ENCODE measurements around the gene AHCTF1. TPM values are rescaled to one million over a fixed set of nuclear protein-coding genes. Genes with fewer than 3 reads are reported as not detected.

Gene AHCTF1
- total RNA-seq, 1 donor from 2014 or later = 25.2 TPM

DNA sequence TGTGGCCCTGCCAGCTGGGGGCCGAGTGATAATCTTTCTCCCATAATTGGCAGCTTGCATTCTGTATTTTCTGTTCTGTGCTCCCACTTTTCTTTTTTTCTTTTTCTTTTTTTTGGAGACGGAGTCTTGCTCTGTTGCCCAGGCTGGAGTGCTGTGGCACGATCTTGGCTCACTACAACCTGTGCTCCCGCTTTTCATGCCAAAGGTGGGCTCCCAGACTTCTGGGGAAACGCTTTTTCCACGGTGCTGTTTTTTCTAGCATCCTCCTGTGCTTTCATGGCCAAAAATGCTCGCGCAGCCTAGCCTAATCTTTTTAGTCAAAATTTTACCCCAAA, 585 bp upstream of the AHCTF1 start:
- Mint-ChIP-seq H3K27me3 (ENCODE audit: unreplicated experiment) (peaks cover 7% of the 10 kb centered on the region), H3K4me1 (ENCODE audit: low read depth, unreplicated experiment) (peaks cover 5% of the 10 kb centered on the region), H3K27ac (ENCODE audit: unreplicated experiment) (peak overlapping the region; percentile 84), H3K4me3 (ENCODE audit: unreplicated experiment) (peak overlapping the region; percentile 89), H3K9me3 (ENCODE audit: unreplicated experiment) (peaks cover 14% of the 10 kb centered on the region), H3K36me3 (ENCODE audit: unreplicated experiment) (no peaks in the 10 kb centered on the region)
- TF ChIP-seq CTCF (IDR thresholded peaks at IDR 0.05; ENCODE audit: partially characterized antibody, unreplicated experiment) = no peak
- DNase-seq = no peak

DNA sequence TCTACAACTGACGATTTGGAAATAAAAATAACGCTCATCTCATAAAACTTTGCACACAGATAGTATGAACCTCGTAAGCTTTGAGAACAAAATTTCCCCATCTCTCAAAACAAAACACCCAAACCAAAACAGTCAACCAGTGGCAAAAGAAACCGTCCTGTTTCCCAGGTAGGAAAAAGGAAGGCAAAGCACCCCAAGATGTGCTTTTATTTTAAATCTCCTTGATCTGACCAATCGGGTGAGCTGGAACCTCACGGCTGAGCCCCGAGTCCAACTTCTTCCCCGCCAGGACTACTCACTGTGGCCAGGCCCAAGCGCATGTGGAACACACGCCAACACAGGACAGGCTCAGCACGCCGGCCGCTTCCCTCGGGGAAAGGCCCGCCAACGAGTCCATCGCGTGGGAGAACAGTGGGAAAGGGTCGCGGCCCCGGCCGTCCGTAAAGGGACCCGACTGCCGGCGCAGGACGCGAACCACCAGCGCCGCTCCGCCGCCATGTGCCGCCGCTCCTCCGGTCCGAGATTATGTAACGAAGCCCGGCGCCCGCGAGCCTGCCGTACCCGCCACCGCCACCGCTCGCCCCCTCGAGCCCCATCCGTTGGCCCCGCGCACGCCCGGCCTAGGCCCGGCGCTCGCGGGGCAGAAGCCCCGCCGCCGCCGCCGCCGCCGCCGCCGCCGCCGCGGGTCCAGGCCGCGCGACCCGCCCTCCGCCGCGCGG, 759 bp downstream of the AHCTF1 start:
- DNase-seq = peak; percentile 65
- H3K4me1 Mint-ChIP-seq (ENCODE audit: low read depth, unreplicated experiment) = peaks cover 5% of the 10 kb centered on the region
- peak overlapping the region; percentile 99 for H3K4me3 Mint-ChIP-seq (ENCODE audit: unreplicated experiment)
- no peak for TF ChIP-seq CTCF (IDR thresholded peaks at IDR 0.05; ENCODE audit: partially characterized antibody, unreplicated experiment)
- H3K36me3 Mint-ChIP-seq (ENCODE audit: unreplicated experiment) = no peaks in the 10 kb centered on the region
- peaks cover 12% of the 10 kb centered on the region for H3K9me3 Mint-ChIP-seq (ENCODE audit: unreplicated experiment)
- H3K27me3 Mint-ChIP-seq (ENCODE audit: unreplicated experiment) = peaks cover 10% of the 10 kb centered on the region
- H3K27ac Mint-ChIP-seq (ENCODE audit: unreplicated experiment) = peak overlapping the region; percentile 86

- Mint-ChIP-seq H3K36me3 (ENCODE audit: unreplicated experiment) (no peaks in the 10 kb centered on the region), H3K4me1 (ENCODE audit: low read depth, unreplicated experiment) (peaks cover 10% of the 10 kb centered on the region), H3K27me3 (ENCODE audit: unreplicated experiment) (peaks cover 6% of the 10 kb centered on the region), H3K9me3 (ENCODE audit: unreplicated experiment) (peaks cover 4% of the 10 kb centered on the region), H3K4me3 (ENCODE audit: unreplicated experiment) (no peak overlapping the region), H3K27ac (ENCODE audit: unreplicated experiment) (no peak overlapping the region)
- DNase-seq = no peak
- TF ChIP-seq CTCF (IDR thresholded peaks at IDR 0.05; ENCODE audit: partially characterized antibody, unreplicated experiment) = no peak
Measured at GRCh38 chr1:246925997-246926626, 5.6 kb downstream of the AHCTF1 start.

GRCh38 chr1:246923900-246924299, 7.8 kb downstream of the AHCTF1 start:
- no peak for DNase-seq
- H3K9me3 Mint-ChIP-seq (ENCODE audit: unreplicated experiment) = no peaks in the 10 kb centered on the region
- H3K4me1 Mint-ChIP-seq (ENCODE audit: low read depth, unreplicated experiment) = peaks cover 5% of the 10 kb centered on the region
- TF ChIP-seq CTCF (IDR thresholded peaks at IDR 0.05; ENCODE audit: partially characterized antibody, unreplicated experiment) = no peak
- no peak overlapping the region for H3K4me3 Mint-ChIP-seq (ENCODE audit: unreplicated experiment)
- peaks cover 3% of the 10 kb centered on the region for H3K27me3 Mint-ChIP-seq (ENCODE audit: unreplicated experiment)
- no peaks in the 10 kb centered on the region for H3K36me3 Mint-ChIP-seq (ENCODE audit: unreplicated experiment)
- H3K27ac Mint-ChIP-seq (ENCODE audit: unreplicated experiment) = no peak overlapping the region

DNA sequence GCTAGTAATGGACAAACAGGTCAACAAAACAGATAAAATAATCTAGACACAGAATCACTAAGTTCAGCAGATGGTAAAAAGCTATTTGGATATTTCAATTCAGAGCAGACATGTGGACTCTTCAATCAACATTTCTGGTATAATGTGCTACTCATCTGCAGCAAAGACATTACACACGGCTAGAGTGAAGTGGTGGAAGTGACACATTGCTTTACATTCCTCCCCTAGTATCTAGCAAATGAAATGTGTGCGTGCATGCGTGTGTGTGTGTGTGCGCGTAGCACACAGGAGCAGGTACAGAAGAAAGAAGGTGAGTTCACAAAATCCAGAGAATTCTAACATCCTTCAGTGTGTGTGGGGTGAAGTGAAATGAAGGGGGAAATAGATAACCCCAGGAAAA, 8.3 kb downstream of the AHCTF1 start:
- no peak for TF ChIP-seq CTCF (IDR thresholded peaks at IDR 0.05; ENCODE audit: partially characterized antibody, unreplicated experiment)
- no peak for DNase-seq
- Mint-ChIP-seq H3K36me3 (ENCODE audit: unreplicated experiment) (no peaks in the 10 kb centered on the region), H3K27ac (ENCODE audit: unreplicated experiment) (no peak overlapping the region), H3K9me3 (ENCODE audit: unreplicated experiment) (no peaks in the 10 kb centered on the region), H3K27me3 (ENCODE audit: unreplicated experiment) (peaks cover 3% of the 10 kb centered on the region), H3K4me3 (ENCODE audit: unreplicated experiment) (no peak overlapping the region), H3K4me1 (ENCODE audit: low read depth, unreplicated experiment) (peaks cover 5% of the 10 kb centered on the region)
